Left renal pelvis (tissue), 4 donors: ENCODE data around the gene MOB3B. TPM values are rescaled to one million over a fixed set of nuclear protein-coding genes. Genes with fewer than 3 reads are reported as not detected.

ENCODE experiments used
- DNase-seq, 4 donors: peaks; one replicate each; pipeline ENCODE4 v3.0.0-alpha.2; 2013; ENCODE audit warnings: low read depth in 4 of 4, low spot score in 3 of 4
- polyA plus RNA-seq, 4 donors: library from polyadenylated mRNA; unstranded; fragments of 120-200 nt; gene quantifications; one replicate each; pipeline ENCODE4 v1.2.1, GENCODE V29; 2013; ENCODE audit not compliant: insufficient read length in 4 of 4

The MOB3B gene
- polyA plus RNA-seq, 4 donors = 4.9 to 27.1 (median 23.4) TPM

- no peak for DNase-seq
Observed at GRCh38 chr9:27371382-27371781, 158.2 kb downstream of the MOB3B start.

DNA sequence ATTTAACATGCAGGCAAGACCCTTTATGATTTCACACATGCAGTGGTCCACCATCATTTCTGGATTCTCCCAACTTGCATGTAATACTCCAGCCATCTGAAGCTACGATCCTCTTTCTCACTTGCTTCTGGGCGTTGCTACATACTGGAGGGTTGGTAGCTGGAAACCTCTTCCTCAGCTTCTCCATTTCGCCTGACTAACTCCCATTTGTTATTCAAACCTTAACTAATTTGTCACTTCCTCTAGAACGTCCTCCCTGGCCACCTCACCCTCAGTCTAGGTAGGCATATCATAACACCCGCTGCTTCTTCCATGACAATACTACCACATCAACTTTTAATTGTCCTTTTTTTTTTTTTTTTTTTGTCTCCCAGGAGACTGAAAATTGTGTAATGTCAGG lies 160.0 kb downstream of the MOB3B start:
- DNase-seq = no peak

DNA sequence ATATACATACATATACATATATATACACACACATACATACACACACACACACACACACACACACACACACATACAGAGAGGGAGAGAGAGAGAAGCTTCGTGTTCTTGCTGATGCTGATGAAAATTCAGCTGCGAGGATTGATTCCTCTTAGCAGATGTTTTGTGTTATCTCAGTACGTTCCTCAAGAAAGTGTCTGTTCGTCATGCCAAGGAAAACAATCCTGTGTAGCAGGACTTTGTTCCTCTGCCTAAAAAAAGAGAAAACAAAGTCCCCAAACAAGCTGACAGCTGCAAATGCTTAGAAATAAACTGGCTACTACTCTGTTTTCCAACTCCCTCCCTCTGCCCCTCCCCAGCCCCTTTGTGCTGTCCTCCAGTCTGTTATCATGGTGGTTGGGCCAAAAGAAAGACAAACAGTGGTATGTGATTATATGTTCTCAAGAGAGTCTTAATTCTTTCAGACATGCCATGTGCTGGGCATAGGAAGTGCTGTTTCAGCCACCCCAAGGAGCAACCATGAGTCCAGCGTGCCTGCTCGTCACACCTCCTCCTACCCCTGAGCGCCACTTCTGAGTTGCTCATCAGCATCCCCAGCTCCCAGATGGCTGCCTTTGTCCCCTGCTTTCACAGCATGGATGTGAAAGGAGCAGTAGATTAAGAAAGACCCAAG lies 161.2 kb downstream of the MOB3B start:
- DNase-seq = peak; percentile 76 to 85 (median 80)

DNA sequence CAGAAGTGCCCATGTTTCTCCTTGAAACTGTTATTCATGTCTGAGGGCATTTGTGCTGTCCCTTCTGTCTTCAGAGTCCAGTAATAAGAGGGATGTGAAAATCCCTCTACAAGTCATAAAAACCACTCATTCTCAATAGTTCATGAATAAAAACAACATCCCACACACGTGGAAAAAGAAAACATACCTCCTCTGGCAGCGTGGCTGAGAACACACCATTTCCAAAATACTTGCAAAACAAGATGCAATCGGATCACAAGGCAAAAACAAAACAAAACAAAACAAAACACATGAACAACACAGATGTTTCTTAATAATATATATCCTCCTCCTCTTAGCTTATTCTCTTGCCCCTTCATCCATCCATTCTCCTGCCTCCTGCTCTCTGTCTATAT lies 161.7 kb downstream of the MOB3B start:
- no peak for DNase-seq

GRCh38 chr9:27367175-27367798 lies 162.3 kb downstream of the MOB3B start:
- DNase-seq = no peak

DNA sequence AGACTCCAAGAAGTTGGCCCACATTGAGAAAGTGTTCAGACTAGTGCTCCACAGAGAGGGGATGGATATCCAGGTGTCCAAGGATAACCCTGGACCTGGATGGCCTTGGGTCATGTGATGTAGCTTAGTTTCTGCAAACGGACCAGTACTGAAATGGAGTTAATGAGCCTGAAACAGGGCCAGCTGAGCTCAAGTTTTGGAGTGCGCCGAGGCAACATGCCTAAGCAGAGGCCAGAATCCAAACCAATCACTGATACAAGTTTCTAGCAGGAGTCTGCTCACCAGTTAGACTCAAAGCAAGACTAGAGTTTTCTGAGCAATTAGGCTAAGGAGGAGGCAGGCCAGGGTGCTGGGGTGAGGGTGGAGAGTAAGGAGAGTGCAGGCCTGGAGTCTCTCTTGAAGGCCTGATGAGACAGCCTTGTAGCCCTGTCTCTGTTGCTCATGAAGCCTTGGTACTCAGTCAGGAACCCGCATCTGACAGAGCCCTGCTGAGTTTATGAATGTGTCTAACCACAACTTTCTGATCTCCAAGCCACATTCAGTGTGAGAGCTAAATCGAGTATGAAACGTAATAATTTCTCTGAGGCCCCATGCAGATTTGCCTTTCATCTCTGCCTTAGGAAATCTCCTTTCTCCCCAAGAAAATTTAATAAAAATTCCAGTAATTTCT lies 163.8 kb downstream of the MOB3B start:
- no peak for DNase-seq

GRCh38 chr9:27362447-27363210 lies 167.0 kb downstream of the MOB3B start:
- DNase-seq = no peak

DNA sequence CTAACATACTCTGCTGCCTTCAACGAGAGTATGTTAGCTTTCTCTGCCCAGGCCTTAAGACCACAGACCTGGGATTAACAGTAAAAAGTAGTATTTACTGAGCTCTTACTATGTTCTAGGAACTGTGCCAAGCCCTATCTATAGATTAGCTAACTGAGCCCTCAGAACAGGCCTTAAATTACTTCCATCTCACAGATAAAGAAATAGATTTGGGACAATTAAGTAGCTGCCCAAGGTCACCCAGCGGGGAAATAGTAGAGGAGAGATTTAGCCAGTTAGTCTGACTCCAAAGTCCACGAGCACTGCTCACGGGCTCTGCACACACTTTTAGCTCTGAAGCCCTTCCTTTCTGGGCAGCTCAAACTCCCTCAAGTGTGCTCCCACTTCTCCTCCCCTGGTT lies 168.1 kb downstream of the MOB3B start:
- no peak for DNase-seq

DNA sequence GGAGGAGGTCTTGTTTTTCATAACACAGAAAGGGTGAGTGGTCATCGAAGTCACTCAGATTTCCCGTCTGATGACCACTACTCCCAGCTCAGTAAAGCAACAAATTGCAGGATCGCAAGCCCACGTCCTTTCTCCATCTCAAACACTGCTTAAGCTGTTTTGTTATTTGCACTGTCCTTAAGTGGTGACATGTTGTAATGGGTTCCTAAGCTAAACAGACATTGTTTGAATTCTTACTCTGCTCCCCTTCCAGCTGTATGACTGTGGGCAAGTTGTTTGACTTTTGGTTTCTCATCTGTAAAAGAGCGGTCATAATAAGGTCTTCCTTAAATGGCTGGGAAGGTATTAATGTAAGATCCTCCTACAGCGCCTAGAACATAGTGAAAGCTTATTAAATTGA lies 169.9 kb downstream of the MOB3B start:
- no peak for DNase-seq

DNA sequence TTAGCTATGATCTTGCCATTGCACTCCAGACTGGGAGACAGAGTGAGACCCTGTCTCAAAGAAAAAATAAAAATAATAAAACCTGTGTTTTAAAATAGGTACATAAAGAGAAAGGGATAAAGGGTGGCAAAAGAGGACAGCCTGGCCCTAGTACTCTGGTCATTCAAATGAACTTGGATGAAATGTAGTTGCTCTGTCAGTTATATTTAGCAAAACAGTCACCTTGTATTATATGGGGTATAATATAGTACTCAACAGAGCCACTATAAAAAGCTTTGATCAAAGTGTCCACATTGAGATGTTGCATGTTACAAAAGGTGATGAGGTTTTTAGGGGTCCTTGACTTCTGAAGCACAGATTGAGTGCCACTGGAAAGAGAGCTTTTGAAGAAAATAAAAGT lies 171.6 kb downstream of the MOB3B start:
- DNase-seq = no peak

DNA sequence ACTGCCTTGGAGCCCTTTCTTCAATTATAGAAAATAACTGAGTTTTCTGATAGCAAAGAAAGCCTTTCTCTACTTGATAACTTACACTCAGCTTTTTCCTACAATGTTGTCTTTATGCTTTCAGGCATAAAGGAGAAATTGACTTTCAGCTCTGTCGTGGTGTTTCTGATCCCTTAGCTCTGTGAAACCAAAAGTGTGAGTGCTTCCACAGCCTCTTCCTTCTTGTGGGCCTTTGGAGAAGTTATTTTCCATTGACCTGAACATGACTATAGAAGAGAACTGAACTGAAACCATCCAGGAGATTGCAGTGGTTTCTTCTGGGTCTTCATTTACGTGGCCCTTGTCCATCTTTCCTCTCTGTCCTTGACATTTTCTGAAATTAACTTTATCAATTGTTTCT lies 173.2 kb downstream of the MOB3B start:
- DNase-seq = no peak

DNA sequence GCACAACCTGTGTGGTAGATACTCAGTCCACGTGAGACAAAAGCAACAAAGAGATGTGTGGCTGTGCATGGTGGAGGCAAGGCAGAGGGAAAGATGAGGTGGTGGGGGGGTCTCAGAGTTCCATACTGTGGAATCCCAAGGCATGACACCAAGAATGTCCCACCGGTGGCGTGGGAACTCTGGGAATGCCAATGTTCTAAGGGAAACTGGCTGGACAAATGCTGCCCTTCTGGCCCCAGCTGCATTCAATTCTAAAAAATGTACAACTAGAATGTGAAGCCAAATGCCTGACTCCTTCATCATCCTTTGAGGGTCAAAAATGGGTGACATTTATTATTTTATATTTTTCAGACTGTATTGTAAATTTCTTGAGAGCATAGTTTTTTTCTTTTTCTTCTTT lies 174.4 kb downstream of the MOB3B start:
- no peak for DNase-seq

- DNase-seq = no peak
Observed at GRCh38 chr9:27353474-27354229, 176.0 kb downstream of the MOB3B start.

GRCh38 chr9:27353166-27353473 lies 176.5 kb downstream of the MOB3B start:
- DNase-seq = no peak

DNA sequence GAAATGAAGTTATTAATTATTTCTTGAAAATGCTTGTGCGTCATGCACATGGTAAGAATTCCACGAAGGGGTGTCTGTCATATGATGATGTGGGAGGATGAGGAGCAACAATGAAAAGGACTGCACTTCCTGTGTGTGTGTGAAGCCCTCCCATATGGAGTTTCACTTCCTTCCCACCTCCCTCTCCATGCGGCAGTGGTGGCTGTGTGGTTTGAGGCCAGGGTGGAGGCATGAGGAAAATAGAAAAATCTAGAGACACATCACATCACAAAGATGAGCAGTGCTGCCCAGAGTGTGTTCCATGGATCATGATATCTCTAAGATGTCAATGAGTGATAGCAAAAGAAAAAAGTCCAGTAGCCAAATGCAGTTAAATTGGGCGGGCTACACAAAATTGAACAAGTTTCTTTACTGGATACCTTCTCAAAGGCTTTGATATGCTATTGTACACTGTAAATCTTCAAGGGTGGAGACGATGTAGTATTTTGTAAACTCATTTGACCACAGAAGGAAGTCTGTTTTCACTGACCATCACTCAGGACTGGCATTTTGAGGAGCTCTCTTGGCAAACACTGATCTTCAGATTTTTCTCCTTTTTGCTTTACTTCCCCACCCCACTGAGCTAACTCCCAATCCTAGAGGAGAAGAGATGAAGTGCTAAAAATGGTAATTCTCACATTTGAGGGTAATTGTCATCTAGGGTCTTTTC lies 177.0 kb downstream of the MOB3B start:
- no peak for DNase-seq

GRCh38 chr9:27351438-27351837 lies 178.2 kb downstream of the MOB3B start:
- DNase-seq = no peak

DNA sequence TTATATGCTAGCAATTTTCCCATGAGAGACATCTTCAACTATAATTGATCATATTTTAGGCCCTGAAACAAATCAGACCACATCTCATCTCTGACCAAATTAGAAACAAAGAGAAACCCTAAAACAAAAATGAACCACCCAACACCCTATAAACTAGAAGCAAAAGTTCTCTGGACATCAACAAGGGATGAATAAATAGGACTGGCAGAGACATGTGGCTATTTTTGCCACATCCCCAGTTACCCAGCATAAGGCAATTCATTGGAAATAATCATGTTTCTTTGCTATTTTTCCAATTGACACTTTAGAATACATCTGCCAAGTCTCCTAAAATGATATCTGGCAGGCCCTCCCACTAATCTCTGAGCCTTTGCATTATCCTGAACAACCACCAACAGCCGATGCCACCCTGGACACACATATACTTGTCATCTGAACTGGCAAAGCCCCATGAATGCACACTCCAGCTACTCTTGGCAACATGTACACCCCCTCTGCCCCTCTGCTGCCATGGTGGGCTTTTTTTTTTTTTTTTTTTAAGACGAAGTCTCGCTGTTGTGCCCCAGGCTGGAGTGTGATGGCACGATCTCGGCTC lies 179.1 kb downstream of the MOB3B start:
- DNase-seq = no peak

- no peak for DNase-seq
Observed at GRCh38 chr9:27349698-27350080, 179.9 kb downstream of the MOB3B start.

DNA sequence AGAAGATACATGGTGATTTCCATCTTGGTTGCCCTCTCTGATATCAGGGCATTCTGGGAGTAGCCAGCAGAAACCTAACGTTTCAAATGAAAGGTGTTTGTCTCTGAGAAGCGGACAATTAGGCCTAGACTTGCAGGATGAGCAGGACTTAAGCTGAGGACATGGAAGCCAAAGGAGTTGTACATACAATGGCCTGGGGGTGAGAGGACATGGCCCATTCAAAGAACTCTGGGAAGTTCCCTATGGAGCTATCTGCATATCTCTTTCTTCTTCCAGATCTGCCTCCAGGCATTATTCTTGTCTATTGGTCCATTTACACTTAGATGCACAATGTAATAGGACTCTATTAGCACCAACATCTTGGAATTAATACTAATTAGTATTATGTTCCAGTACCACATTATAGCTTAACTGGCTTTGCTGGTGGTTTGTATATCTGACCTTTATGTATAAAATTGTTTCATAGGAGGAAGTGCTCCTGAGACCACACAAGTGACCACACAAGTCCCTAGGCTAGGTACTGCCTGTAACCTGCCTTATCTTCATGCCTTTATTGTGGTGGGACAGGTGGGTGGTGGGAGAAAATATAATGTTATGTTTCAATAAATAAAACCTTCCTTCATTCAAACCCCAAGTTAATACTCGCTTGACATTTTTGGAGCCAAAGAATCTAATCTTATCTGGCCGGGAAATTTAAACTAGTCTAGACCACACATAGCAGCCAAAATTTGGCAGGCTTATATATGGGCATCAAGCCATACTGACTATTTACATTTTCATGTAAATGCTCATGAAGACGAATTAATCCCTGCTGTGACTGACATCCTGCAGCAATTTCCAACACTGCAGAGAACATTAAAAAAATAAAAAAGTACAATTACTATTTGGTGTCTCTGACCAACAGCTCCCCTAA lies 180.6 kb downstream of the MOB3B start:
- DNase-seq = no peak
